ENCODE data around the gene ZMYND19.
"Not testable (repeated sequence)": the region's sequence is repeated elsewhere in the genome, so short reads cannot be mapped to it uniquely, and the experiment has no call there.

The ZMYND19 gene

DNA sequence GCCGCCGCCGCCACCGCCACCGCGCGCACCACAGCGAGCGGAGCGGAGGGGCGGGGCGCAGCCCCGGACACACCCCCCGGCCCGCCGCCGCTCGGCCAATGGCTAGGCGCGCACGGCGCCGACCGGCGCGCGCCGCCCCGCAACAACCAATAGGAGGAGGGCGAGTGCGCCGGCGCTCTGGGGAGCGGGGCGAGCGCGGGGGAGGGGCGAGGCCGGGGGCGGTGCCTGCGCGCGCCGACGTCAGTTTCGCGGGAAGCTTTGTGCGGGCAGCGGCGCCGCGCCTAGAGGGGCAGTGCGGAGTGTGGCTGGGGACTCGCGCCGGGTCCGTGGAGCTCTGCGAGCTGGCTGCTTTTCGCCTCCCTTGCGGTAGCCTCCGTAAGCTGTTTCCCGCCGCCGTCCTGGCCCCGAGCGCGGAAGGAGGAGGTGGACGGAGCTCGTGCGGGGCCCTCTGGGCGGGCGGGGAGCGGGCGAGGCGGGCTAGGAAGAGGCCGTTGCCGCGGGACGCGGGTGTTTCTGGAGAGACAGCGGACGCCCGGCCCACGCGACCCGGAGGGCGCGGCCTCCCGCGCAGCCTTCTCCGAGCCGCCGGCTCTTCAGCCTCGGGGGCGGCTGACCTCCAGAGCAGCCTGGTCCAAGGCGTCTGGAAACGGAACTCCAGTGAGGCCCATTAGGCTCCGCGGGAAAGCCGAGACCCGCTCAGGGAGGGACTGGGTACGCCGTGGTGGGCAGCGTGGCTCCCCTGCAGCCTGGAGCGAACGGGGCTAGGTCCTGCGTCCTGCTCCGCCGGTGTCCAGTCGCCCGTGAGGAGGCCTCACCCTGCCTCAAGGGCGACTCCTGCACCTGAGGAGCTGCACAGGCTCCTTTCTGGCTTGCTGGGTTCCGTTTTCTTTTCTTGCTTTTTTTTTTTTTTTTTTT is at the start of gene ZMYND19:
TSS of gene ZMYND19 (minus strand) at position 44 of the 915 bp plus-strand sequence. CDS start 249 bp downstream, outside the sequence.
- DNase-seq (ENCODE audit: low read depth, low spot score), result peak; percentile 81

DNA sequence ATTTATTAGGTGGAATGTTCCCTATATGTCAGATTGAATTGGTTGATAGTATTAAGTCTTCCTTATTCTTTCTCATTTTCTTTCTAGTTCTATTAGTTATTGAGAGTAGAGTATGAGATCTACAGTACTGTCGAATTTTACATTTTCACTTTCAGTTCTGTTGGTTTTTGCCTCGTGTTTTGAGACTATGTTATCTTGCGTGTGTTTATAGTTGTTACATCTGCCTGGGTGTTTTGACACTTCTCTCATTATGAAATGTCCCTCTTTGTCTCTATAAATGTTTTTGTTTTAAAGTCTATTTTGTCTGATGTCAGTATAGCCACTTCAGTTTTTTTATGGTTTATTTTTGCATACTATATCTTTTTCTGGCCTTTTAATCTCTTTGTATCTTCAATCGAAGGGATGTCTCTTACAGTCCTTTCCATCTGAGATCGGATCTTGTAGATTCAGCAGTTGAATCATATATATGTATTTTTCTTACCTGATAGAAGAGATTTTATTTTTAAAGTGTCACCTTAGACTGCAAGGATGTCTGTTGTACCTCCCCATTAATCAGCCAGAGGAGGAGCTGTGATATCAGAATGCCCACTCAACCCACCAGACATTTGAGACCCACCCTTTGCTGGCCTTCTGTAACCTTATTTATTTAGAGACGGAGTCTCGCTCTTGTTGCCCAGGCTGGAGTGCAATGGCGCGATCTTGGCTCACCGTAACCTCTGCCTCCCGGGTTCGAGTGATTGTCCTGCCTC is 49.2 kb upstream of the ZMYND19 start:
- no peak for DNase-seq (ENCODE audit: low read depth, low spot score)

DNA sequence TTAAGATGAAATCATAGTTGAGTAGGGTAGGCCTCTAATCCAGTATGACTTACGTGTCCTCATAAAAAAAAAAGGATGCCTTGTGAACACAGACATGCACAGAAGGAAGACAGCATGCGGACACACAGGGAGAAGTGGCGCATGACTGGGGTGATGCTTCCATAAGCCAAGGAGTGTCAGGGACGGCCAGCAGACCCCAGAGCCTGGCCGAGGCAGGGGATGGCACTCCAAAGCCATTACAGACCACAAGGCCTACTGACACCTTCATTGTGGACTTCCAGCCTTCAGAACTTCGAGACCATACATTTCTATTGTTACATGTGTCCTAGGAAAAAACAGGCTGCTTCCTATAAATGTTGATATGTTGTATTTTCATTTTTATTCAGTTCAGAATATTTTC is 48.4 kb upstream of the ZMYND19 start:
- DNase-seq (ENCODE audit: low read depth, low spot score), result no peak

DNA sequence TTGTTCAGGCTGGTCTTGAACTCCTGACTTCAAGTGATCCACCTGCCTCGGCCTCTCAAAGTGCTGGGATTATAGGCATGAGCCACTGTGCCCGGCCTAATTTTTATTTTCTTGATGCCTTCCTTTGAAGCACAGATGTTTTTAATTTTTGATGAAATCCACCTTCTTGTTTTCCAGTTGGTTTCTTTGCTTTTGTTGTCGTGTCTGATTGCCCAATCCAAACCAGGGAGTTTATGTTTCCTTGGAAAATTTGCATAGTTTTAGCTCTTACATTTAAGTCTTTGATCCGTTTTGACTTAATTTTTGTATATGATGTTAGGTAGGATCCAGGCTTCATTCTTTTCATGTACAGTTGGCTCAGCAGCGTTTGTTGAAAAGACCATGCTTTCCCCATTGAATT is 43.7 kb upstream of the ZMYND19 start:
- DNase-seq (ENCODE audit: low read depth, low spot score), result no peak

DNA sequence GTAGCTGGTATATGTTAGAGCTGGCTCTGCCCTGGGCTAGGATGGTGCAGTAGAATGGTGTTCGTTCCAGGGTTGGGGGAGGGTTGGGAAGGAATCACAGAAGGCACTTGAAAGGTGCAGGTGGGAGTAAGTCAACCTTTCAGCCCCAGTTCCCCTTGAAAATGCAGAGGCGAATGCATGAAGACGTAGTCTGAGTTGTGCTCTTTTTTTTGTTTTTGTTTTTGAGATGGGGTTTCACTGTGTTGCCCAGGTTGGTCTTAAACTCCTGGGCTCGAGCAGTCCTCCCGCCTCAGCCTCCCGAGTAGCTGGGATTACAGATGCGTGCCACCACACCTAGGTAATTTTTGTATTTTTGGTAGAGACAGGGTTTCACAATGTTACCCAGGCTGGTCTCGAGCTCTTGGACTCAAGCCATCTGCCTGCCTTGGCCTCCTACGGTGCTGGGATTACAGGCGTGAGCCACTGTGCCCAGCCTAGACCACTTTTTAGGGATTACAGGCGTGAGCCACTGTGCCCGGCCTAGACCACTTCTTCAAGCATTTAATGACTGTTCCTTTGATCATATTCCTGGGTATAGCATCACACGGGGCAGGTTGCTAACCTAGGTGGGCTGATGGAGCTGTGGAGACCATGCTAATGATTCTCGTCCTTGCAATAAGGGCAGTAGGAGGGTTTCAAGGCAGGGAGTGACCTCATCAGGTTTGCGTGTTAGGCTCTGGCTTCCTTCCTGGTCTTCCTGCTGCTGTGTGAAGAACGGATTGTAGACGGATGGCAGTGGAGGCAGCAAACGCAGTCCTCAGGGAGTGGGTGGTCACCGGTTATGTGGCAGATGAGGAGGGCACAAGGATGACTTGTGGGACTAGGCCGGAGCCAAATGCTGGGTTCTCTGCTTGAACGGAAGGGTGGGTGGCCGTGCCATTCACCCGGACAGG is 42.2 kb upstream of the ZMYND19 start:
- DNase-seq (ENCODE audit: low read depth, low spot score), result no peak

DNA sequence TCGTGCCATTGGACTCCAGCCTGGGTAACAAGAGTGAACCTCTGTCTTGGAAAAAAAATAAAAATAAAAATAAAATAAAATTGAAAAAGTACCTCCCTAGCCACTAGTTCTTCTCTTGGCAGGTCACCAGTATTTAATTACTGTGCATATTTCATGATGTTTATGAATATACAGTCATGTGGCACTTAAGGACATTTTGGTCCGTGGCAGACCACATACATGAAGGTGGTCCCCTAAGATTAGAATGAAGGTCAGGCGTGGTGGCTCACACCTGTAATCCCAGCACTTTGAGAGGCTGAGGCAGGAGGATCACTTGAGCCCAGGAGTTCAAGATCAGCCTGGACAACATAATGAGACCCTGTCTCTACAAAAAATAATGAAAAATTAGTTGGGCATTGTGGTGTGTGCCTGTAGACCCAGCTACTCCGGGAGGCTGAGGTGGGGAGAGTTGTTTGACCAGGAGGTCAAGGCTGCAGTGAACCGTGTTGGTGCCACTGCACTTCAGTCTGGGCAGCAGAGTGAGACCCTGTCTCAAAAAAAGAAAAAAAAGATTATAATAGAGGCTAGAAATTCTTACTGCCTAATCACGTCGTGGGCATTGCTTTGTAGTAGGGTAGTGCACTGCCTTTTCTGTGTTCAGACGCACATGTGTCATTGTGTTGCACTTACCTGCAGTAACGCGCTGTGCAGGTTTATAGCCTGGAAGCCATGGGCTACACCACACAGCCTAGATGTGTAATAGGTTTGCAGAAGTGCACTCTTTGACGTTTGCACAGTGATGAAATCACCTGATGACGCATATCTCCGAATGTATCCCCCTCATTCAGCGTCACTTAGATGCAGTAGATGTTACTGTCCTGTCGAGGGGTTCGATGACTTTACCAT is 41.3 kb upstream of the ZMYND19 start:
- no peak for DNase-seq (ENCODE audit: low read depth, low spot score)

DNA sequence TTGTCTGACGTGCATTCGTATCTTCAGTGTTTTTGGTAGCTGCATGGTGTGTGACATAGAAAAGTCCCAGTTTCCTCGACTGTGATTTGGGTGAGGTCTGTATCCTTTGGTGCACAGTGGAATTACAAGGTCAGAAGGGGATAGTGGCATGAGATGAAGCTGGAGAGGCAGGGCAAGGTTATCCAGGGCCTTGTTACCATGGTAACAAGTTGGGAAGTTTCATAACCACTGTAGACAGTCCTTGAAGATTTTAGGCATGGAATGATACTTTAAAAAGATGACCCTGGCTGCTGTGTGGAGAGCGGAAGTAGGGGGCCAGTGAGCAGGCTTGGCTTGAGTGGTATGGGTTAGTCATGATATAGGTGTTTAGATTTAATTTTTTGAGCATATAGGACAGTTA is 40.4 kb upstream of the ZMYND19 start:
- no peak for DNase-seq (ENCODE audit: low read depth, low spot score)

DNA sequence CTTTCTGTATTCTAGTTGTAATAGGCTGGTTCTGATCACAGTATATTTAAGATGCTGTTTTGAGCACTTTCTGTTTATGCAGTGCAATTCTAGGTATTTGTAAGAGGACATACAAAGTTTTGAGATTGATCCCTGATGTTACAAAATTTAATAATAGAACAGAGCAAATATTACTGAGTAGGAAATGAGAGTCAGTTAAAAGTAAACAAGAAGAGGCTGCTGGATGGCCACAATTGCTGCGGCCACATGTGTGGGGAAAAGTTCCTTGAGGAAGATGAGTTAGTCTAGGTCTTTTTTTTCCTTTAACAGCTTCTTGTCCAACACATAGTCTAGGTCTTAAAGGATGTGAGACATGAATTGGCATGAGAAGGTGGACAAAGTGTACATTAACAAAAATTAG is 39.8 kb upstream of the ZMYND19 start:
- no peak for DNase-seq (ENCODE audit: low read depth, low spot score)

DNA sequence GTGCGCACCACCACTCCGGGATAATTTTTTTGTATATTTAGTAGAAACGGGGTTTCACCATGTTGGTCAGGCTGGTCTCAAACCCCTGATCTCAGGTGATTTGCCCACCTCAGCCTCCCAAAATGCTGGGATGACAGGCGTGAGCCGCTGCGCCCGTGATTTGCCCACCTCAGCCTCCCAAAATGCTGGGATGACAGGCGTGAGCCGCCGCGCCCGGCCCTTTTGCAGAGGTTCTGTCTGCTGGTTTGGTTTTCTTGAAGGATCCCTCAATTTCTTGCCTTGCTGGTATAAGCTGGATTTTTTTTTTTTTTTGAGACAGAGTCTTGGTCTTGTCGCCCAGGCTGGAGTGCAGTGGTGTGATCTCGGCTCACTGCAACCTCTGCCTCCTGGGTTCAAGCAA is 37.1 kb upstream of the ZMYND19 start:
- not testable (repeated sequence) for DNase-seq (ENCODE audit: low read depth, low spot score)

DNA sequence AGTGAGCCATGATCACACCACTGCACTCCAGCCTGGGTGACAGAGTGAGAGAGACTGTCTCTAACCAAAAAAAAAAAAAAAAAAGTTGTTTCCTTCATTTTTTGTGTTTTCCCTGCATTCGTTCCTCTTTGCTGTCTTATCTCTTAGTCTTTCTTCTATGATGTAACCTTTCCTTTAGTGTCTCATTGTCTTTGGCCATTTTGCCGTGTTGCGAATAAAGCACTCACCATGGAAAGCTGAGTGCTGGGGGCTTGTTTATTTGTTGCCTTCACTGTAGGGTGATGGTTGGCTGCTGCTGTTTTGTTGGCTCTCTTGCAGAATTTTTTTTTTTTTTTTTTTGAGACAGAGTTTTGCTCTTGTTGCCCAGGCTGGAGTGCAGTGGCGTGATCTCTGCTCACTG is 36.2 kb upstream of the ZMYND19 start:
- DNase-seq (ENCODE audit: low read depth, low spot score), result no peak

DNA sequence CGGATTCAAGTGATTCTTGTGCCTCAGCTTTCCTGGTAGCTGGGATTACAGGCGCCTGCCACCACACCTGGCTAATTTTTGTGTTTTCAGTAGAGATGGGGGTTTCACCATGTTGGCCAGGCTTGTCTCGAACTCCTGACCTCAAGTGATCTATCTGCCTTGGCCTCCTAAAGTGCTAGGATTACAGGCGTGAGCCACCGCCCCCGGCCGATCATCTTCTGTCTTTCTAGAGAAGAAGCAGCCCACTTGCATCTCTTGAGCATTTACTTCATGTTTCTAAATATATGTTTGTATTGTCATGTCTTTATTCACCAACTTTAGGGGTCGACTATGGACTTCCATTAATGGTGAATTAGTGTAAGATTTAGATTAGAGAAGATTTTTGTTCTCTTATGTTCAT is 31.9 kb upstream of the ZMYND19 start:
- DNase-seq (ENCODE audit: low read depth, low spot score), result not testable (repeated sequence)

DNA sequence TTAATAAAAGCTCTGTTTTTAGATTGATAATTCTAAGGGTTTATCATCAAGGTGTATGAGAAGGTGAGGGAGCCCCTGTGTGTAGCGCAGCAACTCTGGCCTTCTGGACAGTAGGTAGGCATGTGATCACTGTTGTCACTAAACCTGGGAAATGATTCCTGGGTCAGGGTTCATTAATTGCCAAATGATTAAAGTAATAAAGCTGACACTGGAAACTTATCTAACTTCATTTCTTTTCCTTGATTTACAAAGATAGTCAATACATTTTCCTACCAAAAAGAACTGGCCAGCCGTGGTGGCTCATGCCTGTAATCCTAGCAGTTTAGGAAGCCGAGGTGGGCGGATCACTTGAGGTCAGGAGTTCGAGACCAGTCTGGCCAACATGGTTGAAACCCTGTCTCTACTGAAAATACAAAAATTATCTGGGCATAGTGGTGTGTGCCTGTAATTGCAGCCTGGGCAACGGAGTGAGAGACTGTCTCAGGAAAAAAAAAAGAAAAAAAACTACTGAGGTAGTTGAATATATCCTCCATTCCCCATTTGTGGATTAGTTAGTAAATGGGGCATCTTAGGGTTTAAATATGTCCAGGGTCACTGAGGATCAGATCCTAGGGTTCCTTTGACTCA is 30.9 kb upstream of the ZMYND19 start:
- no peak for DNase-seq (ENCODE audit: low read depth, low spot score)

DNA sequence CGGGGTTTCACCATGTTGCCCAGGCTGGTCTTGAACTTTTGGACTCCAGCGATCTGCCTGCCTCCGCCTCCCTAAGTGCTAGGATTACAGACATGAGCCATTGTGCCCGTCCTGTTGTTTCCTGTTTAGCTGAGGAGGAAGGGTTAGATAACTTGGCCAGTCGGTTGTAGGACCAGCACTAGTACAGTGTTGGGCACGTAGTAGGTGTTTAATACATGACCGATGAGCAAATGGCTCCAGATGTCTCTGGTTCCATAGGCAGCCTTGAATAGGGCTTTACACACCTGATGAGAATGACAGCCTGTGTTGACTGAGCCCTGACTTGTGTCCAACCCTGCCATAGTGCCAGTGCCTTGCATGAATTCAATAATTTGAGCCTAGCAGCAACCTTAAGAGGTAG is 30.3 kb upstream of the ZMYND19 start:
- DNase-seq (ENCODE audit: low read depth, low spot score), result no peak

DNA sequence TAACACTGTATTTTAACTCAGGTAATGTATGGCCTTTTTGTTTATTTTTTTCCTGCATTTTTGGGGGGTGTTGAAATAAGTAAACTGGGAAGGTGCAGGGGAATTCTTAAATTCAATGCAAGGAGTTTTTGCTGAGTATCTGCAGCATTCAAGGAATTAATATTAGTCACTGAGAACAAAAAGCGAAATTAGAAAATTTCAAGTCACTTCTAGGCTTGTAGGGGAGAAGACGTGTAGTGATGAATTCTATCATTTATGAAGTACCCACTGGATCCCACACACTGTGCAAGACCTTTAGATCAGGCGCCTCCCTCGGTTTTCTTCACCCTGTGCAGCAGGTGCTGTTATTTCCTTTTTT is 29.7 kb upstream of the ZMYND19 start:
- DNase-seq (ENCODE audit: low read depth, low spot score), result no peak

DNA sequence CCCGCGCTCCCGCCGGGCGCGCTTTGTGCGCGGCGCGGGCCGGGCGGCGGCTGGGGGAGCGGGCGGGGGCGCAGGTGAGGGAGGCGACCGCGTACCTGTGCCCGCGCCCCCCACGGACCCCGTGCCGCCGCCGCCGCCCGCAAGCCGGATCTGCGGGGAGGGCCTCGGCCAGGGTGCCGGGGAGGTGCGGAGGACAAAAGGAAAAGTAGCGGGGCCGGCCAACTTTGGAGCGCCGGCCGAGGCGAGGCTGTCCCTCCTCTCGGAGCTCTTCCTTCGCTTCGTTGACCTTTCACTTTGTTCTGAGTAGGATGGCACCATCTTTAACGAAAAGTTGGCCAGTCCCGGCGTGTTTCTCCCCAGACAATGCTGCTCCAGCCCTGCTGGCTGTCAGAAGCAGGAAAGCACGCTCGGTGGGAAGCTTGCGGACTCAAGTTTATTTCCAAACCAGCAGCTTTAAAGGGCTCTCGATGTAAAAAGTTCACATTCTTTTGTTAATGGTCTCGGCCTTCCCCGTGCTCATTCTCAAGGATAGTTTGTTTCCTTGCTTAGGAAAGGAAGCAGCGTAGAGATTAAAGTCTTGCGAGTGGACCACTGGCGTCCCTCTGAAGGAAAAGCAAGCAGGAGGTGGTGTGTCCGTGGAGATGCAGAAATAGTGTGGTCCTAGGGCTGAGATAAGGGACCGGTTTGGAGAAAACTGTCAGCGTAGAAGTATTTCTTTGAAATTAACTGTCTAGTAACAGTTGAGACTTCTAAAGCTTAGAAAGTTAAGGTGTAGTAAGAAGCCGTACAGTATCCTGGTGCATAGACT is 29.1 kb upstream of the ZMYND19 start:
- DNase-seq (ENCODE audit: low read depth, low spot score), result peak; percentile 42

DNA sequence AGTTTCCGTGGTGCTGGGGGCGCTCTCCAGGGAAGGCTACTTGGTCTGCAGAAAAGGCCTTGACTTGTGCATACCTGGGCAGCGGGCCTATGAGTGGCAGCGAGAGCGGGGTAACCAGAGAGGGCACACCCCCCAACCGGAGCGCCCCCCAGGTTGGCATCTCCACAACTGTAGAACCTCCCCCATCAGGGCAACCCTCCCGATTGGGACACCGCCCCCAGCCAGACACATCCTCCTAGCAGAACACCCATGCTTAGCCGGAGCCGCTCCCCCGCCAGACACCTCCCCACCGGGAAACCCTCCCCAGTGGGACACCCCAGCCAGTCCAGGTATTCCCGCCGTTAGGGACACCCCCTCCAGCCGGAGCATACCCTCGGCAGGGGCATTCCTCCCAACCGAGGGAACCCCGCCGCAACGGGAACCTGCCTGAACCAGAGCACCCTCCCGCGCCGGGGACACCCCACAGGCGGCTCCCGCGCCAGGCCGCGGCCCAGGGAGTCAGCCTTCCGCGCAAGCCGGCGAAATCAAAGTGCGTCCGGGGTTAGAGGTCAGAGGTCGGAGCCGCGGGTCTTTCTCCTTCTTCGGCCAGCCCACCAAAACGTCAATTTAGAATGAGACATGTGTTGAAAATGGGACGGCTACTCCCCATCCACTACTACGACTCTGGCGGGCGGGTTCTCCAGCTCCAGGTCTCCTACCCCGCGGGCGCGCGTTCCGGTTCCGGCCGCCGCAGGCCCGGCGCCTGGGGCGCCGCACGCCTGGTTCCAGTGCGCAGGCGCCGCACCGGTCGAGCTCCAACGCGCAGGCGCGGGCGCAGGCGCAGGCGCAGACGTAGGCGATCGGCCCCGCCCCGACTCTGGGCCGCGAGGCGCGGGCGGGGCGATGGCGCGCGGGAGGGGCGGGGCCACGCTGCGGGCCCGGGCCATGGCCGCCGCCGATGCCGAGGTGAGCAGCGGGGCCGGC is 28.1 kb upstream of the ZMYND19 start, which contains the start of gene EHMT1:
TSS of gene EHMT1 (plus strand) at position 901 of the 963 bp plus-strand sequence. CDS start at position 925, 24 bp downstream.
- peak; percentile 85 for DNase-seq (ENCODE audit: low read depth, low spot score)

DNA sequence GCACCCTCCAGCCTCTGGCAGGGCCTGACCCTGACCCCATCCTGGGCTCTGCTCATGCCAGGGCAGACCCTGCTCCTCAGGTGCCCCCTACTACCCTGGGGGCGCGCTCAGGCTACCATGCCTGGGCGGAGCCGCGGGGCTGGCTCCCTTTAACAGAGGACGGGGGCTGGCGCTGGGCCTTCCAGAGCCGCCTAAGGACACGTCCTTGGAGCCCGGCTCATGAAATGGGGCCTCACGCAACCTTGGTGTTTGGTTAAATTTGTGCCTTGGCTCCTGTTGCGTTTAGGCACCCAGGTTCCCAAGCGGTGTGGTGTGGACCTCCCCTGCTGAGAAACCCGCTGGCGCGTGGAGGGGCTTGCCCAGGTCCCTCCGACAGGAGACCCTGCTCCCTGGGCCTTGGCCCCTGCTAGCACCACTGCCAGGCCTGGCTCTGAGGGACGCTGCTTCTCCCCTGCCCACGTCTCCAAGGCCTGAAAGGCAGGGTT is 25.1 kb upstream of the ZMYND19 start:
- DNase-seq (ENCODE audit: low read depth, low spot score), result no peak
